Left renal pelvis (tissue), 4 donors: ENCODE data around the gene HOXB13. TPM values are rescaled to one million over a fixed set of nuclear protein-coding genes. Genes with fewer than 3 reads are reported as not detected.

Experiments
- DNase-seq, 4 donors: peaks; one replicate each; pipeline ENCODE4 v3.0.0-alpha.2; 2013; ENCODE audit warnings: low read depth in 4 of 4, low spot score in 3 of 4
- polyA plus RNA-seq, 4 donors: library from polyadenylated mRNA; unstranded; fragments of 120-200 nt; gene quantifications; one replicate each; pipeline ENCODE4 v1.2.1, GENCODE V29; 2013; ENCODE audit not compliant: insufficient read length in 4 of 4

Gene HOXB13
- polyA plus RNA-seq, 4 donors: not detected

GRCh38 chr17:48729335-48730239 lies 1.0 kb upstream of the HOXB13 start:
- no peak for DNase-seq

DNA sequence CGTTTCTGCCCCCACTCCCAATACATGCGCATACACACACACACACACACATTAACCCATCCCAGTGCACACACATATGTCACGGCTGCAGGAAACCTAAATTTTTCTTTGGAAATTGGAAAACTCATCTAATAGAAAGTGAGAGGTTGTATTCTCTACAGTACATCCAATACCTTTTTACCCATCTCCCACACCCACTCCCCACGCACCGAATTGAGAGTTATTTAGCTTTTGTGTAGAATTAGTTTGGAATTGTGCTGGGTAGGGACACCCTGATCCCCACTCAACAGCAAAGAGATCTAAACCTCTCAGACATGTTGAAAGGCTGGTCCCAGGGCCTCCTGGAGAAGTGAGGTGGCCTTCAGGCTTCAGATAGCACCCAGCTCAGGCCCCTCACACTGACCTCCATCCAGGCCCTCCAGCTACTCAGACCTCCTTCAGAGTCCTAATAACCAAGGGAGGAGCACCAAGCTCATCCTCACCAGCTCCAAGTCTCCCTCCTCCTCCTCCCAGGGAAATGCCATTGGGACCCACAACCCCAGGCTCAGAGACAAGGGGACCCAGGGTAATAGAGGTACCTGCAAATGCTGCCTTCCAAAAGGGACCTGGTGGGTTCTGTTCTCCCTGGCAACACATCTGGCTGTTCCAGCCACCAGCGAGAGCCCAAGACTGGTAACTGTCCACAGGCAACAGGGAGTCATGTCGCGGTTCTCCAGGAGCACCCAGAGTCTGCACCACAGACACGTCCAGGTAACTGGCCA lies 955 bp downstream of the HOXB13 start:
- DNase-seq: no peak

DNA sequence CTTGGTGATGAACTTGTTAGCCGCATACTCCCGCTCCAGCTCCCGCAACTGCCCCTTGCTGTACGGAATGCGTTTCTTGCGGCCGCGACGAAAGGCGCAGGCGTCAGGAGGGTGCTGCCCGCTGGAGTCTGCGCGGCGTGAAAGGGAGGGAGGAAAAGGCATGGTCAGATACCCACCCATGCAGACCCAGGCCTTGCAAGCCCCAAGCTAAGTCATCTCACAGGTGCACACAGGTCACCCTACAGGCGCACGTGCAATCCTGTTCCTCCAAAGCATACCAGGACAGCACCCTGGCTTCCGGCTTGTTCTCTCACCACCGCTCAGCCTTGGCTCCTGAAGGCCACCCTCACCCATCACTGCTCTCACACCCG lies 1.6 kb downstream of the HOXB13 start:
- no peak for DNase-seq

DNA sequence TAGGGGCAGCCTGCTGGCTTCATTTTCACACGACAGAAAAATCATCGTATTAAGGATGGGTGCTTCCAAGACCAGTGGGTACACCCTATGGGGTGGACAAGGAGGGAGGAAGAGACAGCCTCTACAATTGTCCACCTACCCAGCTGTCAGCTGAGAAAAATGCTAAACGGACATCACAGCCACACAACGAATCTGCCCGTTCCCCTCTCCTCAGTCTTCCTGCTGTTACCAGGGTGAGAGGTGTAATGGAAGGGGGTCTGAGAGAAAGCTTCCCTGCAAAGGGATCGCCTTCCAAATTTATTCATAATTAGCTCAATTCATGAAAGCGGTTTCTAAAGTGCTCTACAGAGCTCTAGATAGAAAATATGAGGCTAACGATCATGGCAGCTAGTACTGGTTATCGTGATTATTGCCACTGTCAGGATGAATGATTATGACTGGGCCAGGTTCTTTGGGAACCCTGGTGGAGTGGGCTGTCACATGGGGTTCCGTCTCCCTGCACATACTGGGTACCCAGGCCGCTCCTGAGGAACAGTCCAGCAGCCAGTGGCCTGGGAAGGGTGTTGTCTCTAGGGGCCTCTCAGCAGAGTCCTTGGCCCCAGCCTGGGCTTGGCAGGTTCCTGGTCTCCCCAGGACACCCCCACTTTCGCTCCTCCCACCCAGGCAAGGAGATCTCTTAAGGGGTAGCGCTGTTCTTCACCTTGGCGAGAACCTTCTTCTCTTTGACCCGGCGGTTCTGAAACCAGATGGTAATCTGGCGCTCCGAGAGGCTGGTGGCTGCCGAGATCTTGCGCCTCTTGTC lies 2.2 kb downstream of the HOXB13 start:
- DNase-seq: no peak

- no peak for DNase-seq
Observed at GRCh38 chr17:48725288-48726064, 3.1 kb downstream of the HOXB13 start.

- DNase-seq: no peak
Observed at GRCh38 chr17:48725004-48725287, 3.6 kb downstream of the HOXB13 start.

GRCh38 chr17:48724251-48725003 lies 4.1 kb downstream of the HOXB13 start:
- peak in 3 of 4 donors; percentile 72 to 77 (median 73) for DNase-seq

DNA sequence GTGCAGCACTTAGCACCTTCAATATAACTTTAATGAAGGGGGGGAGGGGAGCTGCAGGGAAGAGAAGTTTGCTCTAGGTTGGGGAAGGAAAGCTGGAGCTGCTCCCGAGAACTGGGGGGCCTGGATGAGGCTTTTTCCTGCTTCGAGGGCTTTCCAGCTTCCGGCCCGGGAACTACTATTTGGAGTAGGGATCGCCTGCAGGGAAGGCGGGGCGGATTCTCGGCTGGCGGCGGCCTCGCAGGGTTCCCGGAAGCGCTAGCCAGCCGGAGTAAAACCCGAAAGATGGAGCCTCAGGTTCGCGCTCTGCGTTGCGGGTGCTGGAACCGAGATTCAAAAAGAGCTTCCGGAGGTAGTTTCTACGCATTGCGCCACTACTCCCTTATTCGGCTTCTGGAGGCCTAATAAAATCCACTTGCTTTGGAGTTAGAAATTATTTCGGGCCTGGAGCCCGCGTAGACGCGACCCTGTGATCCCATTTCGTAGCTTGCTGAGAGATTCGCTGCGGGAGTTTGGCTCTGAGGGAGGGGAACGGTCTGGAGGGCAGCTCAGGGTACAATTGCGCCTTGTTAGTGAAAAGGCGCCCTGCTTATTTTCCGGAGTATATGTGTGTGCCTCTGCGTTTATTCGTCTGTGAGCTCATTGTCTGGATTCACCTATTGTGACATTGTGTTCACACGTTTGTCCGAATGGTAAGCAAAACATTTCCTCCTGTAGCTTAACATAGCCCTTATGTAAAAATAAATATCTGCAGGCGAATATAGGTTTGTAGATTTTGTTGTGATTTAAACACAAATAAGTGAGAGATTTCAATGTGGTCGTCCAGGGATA lies 4.9 kb downstream of the HOXB13 start:
- DNase-seq: no peak

DNA sequence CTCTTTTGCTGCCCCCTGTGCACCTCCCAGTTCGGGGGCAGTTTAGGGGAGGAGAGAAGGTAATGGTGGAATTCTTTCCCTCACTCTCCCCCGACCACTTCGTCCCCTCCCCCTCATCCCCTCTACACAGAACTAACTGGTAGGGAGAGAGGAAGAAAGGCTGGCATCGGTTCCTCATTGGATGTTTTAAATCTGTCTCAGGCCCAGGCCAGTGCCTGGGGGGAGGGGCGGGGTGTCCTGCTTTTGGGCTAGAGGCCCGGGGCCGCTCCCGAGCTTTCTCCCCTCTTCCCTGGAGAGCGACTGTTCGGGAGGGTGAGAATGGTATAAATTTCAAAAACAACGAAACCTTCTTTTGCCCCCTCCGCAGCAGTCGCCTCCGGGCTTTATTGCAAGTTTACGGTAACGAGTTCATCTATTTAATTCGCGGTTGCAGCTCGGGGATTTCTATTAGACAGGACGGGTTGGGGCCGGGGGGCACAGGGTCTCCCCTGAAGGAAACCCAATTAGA lies 5.6 kb downstream of the HOXB13 start, which contains the start of gene PRAC2:
PRAC2 (plus strand) TSS at position 271 of the 508 bp plus-strand sequence. CDS start 1,226 bp downstream, outside the sequence.
- DNase-seq: no peak

DNA sequence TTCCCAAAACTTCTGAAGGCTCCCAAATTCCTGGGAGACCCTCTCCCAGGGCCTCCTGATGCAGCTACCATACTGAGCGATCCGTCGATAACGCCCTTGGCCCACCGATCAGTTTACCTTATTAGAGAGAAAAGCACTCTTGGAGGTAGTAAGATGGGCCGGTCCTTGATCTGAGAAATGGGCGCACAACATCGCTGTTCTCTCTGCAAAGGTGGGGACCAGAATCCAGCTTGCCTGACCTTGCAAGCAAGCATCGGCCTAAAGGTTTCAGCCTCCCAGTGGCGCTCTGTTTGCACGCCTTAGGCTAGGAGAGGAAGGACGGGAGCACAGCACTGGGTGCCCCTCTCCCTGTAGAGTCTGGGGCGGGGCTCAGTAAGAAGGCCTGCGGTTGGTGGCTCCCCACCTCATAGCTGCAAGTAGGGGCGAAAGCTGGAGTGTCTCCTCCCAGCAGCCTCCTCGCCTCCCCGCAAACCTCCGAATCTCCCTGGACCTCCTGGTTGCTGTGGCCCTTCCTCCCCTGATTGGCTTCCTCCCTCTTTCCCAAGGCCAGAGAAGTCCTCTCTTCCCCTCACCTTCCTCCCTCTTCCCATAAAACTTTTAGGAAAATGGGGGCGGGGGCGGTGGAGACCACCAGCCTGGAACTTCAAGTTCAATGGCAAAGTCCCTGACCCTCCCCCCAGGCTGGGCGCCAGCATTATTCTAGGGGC lies 6.2 kb downstream of the HOXB13 start, which contains the start of gene PRAC1:
PRAC1 (minus strand) TSS at position 318 of the 707 bp plus-strand sequence; CDS start at position 192, 126 bp downstream.
- DNase-seq: no peak

- no peak for DNase-seq
Observed at GRCh38 chr17:48721009-48721402, 7.5 kb downstream of the HOXB13 start.

DNA sequence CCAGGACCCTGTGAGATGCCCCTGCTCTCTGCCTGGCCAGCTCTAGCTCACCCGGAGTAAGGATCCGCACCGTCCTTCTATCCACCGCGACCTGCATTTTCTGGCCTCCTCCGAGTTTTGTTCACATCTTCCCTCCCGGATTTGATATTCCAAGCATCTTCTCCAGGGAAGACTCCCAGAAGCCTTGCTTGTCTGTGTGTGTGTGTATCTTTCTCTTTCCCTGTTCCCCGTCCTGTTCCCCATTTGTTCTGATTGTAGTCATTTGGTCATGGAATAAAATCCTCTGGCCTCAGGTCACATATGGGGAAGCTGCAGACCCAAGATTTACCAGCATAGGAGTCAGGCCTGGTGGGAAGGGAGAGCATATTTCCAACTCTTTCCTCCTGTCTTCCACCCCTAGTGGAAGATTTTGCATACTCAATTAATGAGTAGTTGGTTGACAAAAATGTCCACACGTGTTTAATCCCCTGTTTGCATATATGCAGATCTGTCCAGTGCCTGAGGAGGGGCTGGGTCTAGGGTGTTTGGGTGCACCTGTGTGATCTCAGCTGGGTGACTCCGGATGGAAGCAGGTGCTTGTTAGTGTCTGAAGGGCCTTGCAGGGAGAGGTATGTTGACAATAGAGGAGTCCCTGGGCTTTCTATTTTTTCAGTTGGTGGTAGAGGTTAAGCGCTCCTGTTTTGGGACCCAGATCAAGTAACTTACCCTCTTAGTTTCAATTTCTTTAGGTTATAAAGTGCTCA lies 8.1 kb downstream of the HOXB13 start:
- DNase-seq: no peak

DNA sequence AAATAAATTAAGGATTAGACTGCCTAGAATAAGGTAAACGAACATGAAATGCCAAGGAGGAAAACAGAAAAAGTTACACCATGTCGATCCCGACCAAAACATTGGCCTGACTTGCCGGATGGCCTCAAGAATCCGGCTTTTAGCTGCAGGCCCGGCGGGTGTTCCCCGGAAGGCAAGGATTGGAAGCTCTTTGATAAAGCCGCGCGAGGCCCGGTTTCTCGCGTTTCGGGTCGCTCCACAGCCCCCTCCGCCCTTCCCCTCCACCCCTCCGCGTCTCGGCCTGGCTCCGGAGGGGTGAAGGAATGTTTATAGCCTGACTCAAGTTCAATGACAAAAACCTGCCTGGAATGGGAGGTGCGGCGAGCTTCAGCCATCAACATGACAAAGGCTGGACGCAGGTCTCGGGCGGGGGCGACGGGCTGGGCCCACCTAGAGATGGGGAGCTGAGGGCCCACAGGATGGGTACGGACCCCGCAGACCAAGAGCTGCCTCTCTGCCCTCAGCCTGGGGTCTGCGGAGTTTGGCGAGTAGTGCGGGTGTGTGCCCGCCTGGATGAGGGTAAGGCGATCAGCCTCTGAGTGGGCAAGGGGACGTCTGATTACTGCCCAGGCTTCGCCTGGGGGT lies 8.8 kb downstream of the HOXB13 start:
- no peak for DNase-seq

DNA sequence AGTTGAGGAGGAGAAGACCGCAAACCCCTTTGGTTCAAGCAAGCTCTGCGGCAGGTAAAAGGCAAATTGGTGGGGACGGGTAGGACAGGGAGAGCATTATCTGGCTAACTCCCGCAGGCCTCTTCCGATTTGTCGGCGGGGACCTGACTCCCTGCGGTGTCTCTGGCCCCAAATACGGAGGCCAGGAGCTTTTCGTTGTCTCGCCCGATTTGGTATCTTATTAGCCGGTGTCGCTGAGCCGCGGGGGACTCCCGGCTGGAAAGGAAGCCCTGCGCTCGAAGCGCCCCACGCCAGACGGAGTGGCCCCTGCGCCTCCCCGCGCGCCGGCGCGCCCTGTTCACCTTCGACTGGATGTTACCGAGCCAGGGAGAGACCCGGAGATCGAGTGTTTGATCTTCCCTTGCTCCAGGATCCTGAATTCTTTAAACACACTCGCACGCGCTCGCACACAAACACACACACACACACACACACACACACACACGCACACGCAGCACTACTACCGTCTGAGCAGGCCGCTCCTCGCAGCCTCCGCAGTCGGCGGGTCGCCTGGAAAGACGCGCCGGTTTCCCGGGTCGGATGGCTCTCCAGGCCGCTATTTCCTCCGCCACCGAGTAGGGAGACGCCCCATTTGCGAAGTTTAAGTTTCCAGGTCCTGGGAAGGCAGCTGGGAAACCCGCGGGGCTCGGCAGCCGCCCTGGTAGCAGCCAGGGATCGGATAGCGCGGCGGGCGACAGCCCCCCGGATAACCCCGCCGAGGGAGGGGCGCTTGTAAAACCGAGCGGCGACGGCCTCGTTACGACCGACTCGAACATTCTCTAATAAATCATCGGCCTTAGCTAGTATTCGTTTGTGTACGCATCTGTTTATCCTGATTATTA lies 9.5 kb downstream of the HOXB13 start:
- DNase-seq: no peak

DNA sequence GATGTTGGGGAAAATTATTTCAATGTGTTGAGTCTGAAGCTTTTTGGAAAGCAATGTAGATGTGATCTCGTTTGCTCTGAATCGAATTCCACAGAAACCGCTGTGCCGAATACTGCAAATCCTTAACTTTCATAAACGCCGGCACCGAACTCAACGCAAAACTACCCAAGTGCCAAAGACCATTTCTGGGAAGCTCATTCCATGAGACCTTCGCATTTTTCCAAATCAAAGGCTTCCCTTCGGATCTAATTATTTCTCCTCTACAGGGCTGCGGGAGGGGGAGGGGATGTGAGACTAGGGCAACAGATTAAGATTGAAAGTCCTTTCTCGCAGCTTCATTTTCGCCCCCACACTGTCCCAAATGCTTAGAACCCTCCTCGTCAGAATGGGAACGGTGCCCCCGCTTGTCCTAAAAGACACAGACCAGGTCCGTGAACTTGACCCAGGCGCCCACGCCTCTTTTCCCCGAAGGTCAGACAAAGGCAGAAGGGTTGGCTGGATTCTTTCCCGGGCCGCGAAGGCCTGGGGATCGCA lies 10.3 kb downstream of the HOXB13 start:
- no peak for DNase-seq
